ENCODE results near the gene RREB1.

- TF ChIP-seq CTCF (conservative IDR thresholded peaks at IDR 0.05 in 1 of 2, IDR thresholded peaks at IDR 0.05 in 1 of 2; ENCODE audit: extremely low read depth in 1 of 2, insufficient read depth in 1 of 2, low read depth in 1 of 2, low read length in 2 of 2), result no peak
- TF ChIP-seq EZH2 (IDR thresholded peaks at IDR 0.05; ENCODE audit: borderline replicate concordance, low read length), result no peak
Observed at GRCh38 chr6:7135755-7136154, 28.0 kb downstream of the RREB1 start.
